CD14-positive monocyte (primary cell): ENCODE results near the gene PANK4. TPM values are rescaled to one million over a fixed set of nuclear protein-coding genes. Genes with fewer than 3 reads are reported as not detected.

Source experiments
- DNase-seq, 3 donors: peaks; one replicate each; pipeline ENCODE4 v3.0.0-alpha.2; 2011 to 2022
- H2AFZ ChIP-seq: 2 replicates; pipeline ENCODE4 v1.6.0; 2012; ENCODE audit warnings: mild to moderate bottlenecking, low read depth, low read length, inconsistent platforms; ENCODE audit not compliant: insufficient read depth, poor library complexity, severe bottlenecking
- H3K27ac ChIP-seq, 2 donors: 1 replicate in 1 of 2; 2 replicates in 1 of 2; pipeline ENCODE4 v1.5.1; 2012 to 2013; ENCODE audit warnings: low read length in 2 of 2, control low read depth in 1 of 2, inconsistent platforms in 1 of 2, low read depth in 1 of 2, mild to moderate bottlenecking in 1 of 2
- H3K27me3 ChIP-seq, 2 donors: one replicate each; pipeline versions ENCODE4 v1.6.0 to v1.6.1; 2011 to 2013; ENCODE audit warnings: low read length in 2 of 2; ENCODE audit not compliant: control insufficient read depth in 2 of 2, insufficient read depth in 2 of 2
- H3K36me3 ChIP-seq, 2 donors: replicated peaks in 1 of 2; 1 replicate in 1 of 2; 2 replicates in 1 of 2; pipeline versions ENCODE4 v1.5.1 to v1.6.1; 2012 to 2013; ENCODE audit warnings: low read length in 2 of 2, control low read depth in 1 of 2, inconsistent platforms in 1 of 2, mild to moderate bottlenecking in 1 of 2; ENCODE audit not compliant: insufficient read depth in 2 of 2, control insufficient read depth in 1 of 2
- H3K4me1 ChIP-seq, 2 donors: 1 replicate in 1 of 2; 2 replicates in 1 of 2; pipeline versions ENCODE4 v1.5.1 to v1.6.1; 2012 to 2013; ENCODE audit warnings: low read length in 2 of 2, control low read depth in 1 of 2, inconsistent platforms in 1 of 2, mild to moderate bottlenecking in 1 of 2, moderate library complexity in 1 of 2; ENCODE audit not compliant: insufficient read depth in 2 of 2, control insufficient read depth in 1 of 2
- H3K4me2 ChIP-seq: replicated peaks from 2 replicates; pipeline ENCODE3; 2012; ENCODE audit warnings: low read length, moderate library complexity, mild to moderate bottlenecking; ENCODE audit not compliant: poor library complexity, severe bottlenecking; ENCODE audit errors: extremely low read depth
- H3K4me3 ChIP-seq, 3 experiments: fragments of 200-600 bp in 1 of 3; sonication (generic) in 1 of 3; replicated peaks in 1 of 3; 1 replicate in 2 of 3; 2 replicates in 1 of 3; pipeline ENCODE4 v1.5.1; 2011 to 2013; ENCODE audit warnings: low read length in 3 of 3, mild to moderate bottlenecking in 3 of 3, control low read depth in 2 of 3, low read depth in 2 of 3, inconsistent platforms in 1 of 3, moderate library complexity in 1 of 3
- H3K79me2 ChIP-seq: 2 replicates; pipeline ENCODE4 v1.6.0; 2012; ENCODE audit warnings: mild to moderate bottlenecking, control low read depth, inconsistent platforms, low read length, moderate library complexity; ENCODE audit not compliant: insufficient read depth
- H3K9ac ChIP-seq: 2 replicates; pipeline ENCODE4 v1.6.0; 2017; ENCODE audit warnings: low read length, mild to moderate bottlenecking; ENCODE audit not compliant: insufficient read depth, poor library complexity, severe bottlenecking
- H3K9me3 ChIP-seq, 2 donors: replicated peaks in 1 of 2; 1 replicate in 1 of 2; 2 replicates in 1 of 2; pipeline versions ENCODE4 v1.5.1 to v1.6.1; 2012 to 2013; ENCODE audit warnings: low read length in 2 of 2, control low read depth in 1 of 2; ENCODE audit not compliant: control insufficient read depth in 1 of 2, insufficient read depth in 1 of 2
- H4K20me1 ChIP-seq: 2 replicates; pipeline ENCODE4 v1.6.0; 2012; ENCODE audit warnings: mild to moderate bottlenecking, low read length, control low read depth, moderate library complexity; ENCODE audit not compliant: insufficient read depth
- H3K27ac Mint-ChIP-seq, 7 donors: one replicate each; pipeline ENCODE4 v1.8.0; 2020; ENCODE audit warnings: mild to moderate bottlenecking in 7 of 7, mixed read lengths in 7 of 7, moderate library complexity in 6 of 7, inconsistent platforms in 2 of 7
- H3K27me3 Mint-ChIP-seq, 3 donors: one replicate each; pipeline ENCODE4 v1.8.0; 2021 to 2022; ENCODE audit warnings: low read depth in 3 of 3, mild to moderate bottlenecking in 3 of 3, mixed read lengths in 3 of 3, moderate library complexity in 3 of 3, inconsistent platforms in 1 of 3
- H3K36me3 Mint-ChIP-seq, 2 donors: one replicate each; pipeline ENCODE4 v1.8.0; 2020; ENCODE audit warnings: mixed read lengths in 2 of 2, inconsistent platforms in 1 of 2, mild to moderate bottlenecking in 1 of 2
- H3K4me1 Mint-ChIP-seq: one replicate; pipeline ENCODE4 v1.8.0; 2020; ENCODE audit warnings: mild to moderate bottlenecking, mixed read lengths
- H3K4me3 Mint-ChIP-seq, 2 donors: one replicate each; pipeline ENCODE4 v1.8.0; 2020; ENCODE audit warnings: mild to moderate bottlenecking in 2 of 2, mixed read lengths in 2 of 2, moderate library complexity in 1 of 2
- H3K9me3 Mint-ChIP-seq, 7 donors: one replicate each; pipeline ENCODE4 v1.8.0; 2020 to 2022; ENCODE audit warnings: mixed read lengths in 7 of 7, mild to moderate bottlenecking in 6 of 7, moderate library complexity in 6 of 7, inconsistent platforms in 2 of 7
- WGBS: methylation state at CpG from one replicate; pipeline ENCODE4 v1.1.5; 2013; ENCODE audit warnings: missing lambda C conversion rate; ENCODE audit not compliant: insufficient coverage; 5-methylcytosine and 5-hydroxymethylcytosine counted together
- intact Hi-C, 2 donors: fragments of 100-400 bp; cut with micrococcal nuclease; formaldehyde crosslinking; loops; one replicate each; pipeline versions ENCODE4 v1.15.0 to v1.15.1; 2023
- polyA plus RNA-seq, 3 donors: library from polyadenylated mRNA; depleted of rRNA in 1 of 3; unstranded in 2 of 3; stranded (reverse) in 1 of 3; fragments of 300-500 nt in 2 of 3; fragments of >200 nt in 1 of 3; fragmentation: Illumina TruSeq in 2 of 3; gene quantifications; 1 replicate in 2 of 3; 2 replicates in 1 of 3; pipeline ENCODE4 v1.2.3, GENCODE V29; 2012 to 2021
- TF ChIP-seq, protein P1 (sequence below): fragments of 200-600 bp; IDR thresholded peaks from one replicate; pipeline ENCODE4 v1.8.0; 2022; ENCODE audit warnings: antibody characterized with exemption, mild to moderate bottlenecking

PANK4 gene
- polyA plus RNA-seq, 3 donors = 11.9 to 30.2 (median 13.7) TPM

DNA sequence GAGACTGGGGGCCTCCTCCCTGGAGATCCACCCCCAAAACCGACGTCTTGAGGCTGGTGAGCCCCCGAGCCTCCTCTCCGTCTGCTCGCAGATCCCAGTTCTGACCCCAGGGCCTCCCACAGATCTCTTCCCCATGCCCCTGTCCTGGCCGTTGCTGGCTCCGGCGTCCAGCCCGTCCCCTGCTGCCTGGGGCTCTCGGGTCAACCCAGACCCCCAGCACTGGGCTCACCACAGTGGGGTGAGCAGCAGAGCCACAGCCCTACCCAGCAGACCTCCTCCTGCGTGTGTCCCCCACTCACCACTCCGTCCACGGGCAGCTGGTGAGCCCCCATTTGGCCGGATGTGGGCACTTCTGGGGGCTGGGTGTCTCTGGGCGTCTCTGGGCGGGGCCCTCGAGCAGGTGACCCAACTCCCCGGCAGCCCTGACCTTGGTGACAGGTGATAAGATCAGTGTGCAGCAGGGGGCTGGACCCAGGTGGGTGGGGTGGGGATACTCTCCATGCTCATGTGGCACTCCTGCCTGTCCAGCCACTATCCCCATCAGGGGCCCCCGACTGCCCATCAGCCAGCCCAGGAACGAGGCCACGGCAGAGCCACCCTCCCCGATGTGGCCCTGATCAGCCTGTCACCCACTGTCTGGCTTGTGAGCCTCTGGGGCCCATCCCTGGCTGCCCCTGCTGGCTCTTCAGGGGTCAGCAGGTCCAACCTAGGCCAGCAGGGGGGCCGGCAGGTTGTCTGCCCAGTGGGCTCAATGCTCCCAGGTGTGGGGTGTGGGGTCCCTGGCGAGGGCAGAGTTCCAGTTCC is 30.5 kb upstream of the PANK4 start:
- no peaks in the 10 kb centered on the region for H3K27me3 ChIP-seq
- no peak for DNase-seq
- peaks cover 9 to 16% (median 14%) of the 10 kb centered on the region in 3 donors for H3K27me3 Mint-ChIP-seq
- H4K20me1 ChIP-seq = peaks cover 43% of the 10 kb centered on the region
- peaks cover 27% of the 10 kb centered on the region for H3K79me2 ChIP-seq
- TF ChIP-seq, protein P1, sequence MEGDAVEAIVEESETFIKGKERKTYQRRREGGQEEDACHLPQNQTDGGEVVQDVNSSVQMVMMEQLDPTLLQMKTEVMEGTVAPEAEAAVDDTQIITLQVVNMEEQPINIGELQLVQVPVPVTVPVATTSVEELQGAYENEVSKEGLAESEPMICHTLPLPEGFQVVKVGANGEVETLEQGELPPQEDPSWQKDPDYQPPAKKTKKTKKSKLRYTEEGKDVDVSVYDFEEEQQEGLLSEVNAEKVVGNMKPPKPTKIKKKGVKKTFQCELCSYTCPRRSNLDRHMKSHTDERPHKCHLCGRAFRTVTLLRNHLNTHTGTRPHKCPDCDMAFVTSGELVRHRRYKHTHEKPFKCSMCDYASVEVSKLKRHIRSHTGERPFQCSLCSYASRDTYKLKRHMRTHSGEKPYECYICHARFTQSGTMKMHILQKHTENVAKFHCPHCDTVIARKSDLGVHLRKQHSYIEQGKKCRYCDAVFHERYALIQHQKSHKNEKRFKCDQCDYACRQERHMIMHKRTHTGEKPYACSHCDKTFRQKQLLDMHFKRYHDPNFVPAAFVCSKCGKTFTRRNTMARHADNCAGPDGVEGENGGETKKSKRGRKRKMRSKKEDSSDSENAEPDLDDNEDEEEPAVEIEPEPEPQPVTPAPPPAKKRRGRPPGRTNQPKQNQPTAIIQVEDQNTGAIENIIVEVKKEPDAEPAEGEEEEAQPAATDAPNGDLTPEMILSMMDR = peak; percentile 3
- H3K9me3 ChIP-seq = no peaks in the 10 kb centered on the region
- peak overlapping the region; percentile 93 to 96 for H3K4me3 Mint-ChIP-seq
- peaks cover 35 to 39% of the 10 kb centered on the region in 2 donors for H3K4me1 ChIP-seq
- peaks cover 31 to 43% of the 10 kb centered on the region in 2 donors for H3K36me3 Mint-ChIP-seq
- 5% methylated on average over 15 of the region's 24 CpGs for WGBS
- H2AFZ ChIP-seq = peak overlapping the region; percentile 69
- H3K4me3 ChIP-seq = peak overlapping the region; percentile 77 to 98 (median 82)
- H3K9ac ChIP-seq = peak overlapping the region; percentile 93
- peak overlapping the region; percentile 97 to 100 (median 98) for H3K27ac Mint-ChIP-seq
- H3K27ac ChIP-seq = peak overlapping the region; percentile 96 to 97
- intact Hi-C loops = no loop called here
- H3K4me2 ChIP-seq = peak overlapping the region; percentile 97
- peaks cover 42 to 44% of the 10 kb centered on the region in 2 donors for H3K36me3 ChIP-seq
- H3K9me3 Mint-ChIP-seq = peaks cover 0 to 3% (median 0%) of the 10 kb centered on the region in 7 donors
- H3K4me1 Mint-ChIP-seq = peaks cover 26% of the 10 kb centered on the region

DNA sequence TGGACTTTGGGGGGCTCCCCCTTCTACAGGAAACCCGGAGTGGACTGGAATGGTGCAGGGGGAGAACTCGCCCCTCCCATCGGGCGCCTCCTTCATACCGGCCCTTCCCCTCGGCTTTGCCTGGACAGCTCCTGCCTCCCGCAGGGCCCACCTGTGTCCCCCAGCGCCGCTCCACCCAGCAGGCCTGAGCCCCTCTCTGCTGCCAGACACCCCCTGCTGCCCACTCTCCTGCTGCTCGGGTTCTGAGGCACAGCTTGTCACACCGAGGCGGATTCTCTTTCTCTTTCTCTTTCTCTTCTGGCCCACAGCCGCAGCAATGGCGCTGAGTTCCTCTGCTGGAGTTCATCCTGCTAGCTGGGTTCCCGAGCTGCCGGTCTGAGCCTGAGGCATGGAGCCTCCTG is 29.9 kb upstream of the PANK4 start, which contains the start of gene TNFRSF14:
Gene TNFRSF14, plus strand, starts transcription at position 95 of the 401 bp plus-strand sequence. Its CDS starts 294 bp downstream, at position 389.
- TF ChIP-seq, protein P1 = no peak
- Histone ChIP-seq H3K27me3 (no peaks in the 10 kb centered on the region), H4K20me1 (peaks cover 37% of the 10 kb centered on the region), H3K4me1 (peaks cover 35 to 39% of the 10 kb centered on the region in 2 donors), H3K36me3 (peaks cover 36 to 38% of the 10 kb centered on the region in 2 donors), H3K27ac (peak within 1 kb of the TSS; percentile 96 to 97), H3K9me3 (no peaks in the 10 kb centered on the region), H3K4me3 (peak within 1 kb of the TSS; percentile 77 to 98 (median 82)), H3K79me2 (peaks cover 27% of the 10 kb centered on the region), H3K9ac (peak within 1 kb of the TSS; percentile 93), H3K4me2 (peak within 1 kb of the TSS; percentile 97), H2AFZ (peak within 1 kb of the TSS; percentile 69)
- Mint-ChIP-seq H3K27me3 (peaks cover 8 to 16% (median 14%) of the 10 kb centered on the region in 3 donors), H3K4me3 (peak within 1 kb of the TSS; percentile 93 to 96), H3K36me3 (peaks cover 27 to 38% of the 10 kb centered on the region in 2 donors), H3K4me1 (peaks cover 24% of the 10 kb centered on the region), H3K9me3 (peaks cover 0 to 3% (median 0%) of the 10 kb centered on the region in 7 donors), H3K27ac (peak within 1 kb of the TSS; percentile 97 to 100 (median 98))
- intact Hi-C loops = no loop called here
- peak; percentile 69 to 75 (median 75) for DNase-seq
- WGBS = under 1% methylated on average over 15 of the region's 16 CpGs
